NT2/D1 (cell line): Measurements from ENCODE around the gene DIP2C.

Experiments used
- DNase-seq: peaks from one replicate; pipeline ENCODE4 v3.0.0-alpha.2; 2011; ENCODE audit warnings: low read depth, low spot score
- H3K27me3 ChIP-seq: 2 replicates; pipeline ENCODE4 v1.6.0; 2011; ENCODE audit warnings: mild to moderate bottlenecking; ENCODE audit not compliant: insufficient read length, insufficient read depth
- H3K36me3 ChIP-seq: 2 replicates; pipeline ENCODE4 v1.6.1; 2011; ENCODE audit warnings: mild to moderate bottlenecking, low read length, mixed read lengths; ENCODE audit not compliant: insufficient read depth, insufficient read length
- H3K4me1 ChIP-seq: 2 replicates; pipeline ENCODE4 v1.5.1; 2011; ENCODE audit not compliant: insufficient read depth, insufficient read length
- H3K4me3 ChIP-seq: 2 replicates; pipeline ENCODE4 v1.5.1; 2011; ENCODE audit warnings: low read depth; ENCODE audit not compliant: insufficient read length
- H3K9ac ChIP-seq: 2 replicates; pipeline ENCODE4 v1.6.0; 2011; ENCODE audit warnings: low read depth; ENCODE audit not compliant: insufficient read length
- H3K9me3 ChIP-seq: 2 replicates; pipeline ENCODE4 v1.5.1; 2011; ENCODE audit warnings: mild to moderate bottlenecking, low read length; ENCODE audit not compliant: insufficient read depth
- SUZ12 ChIP-seq: IDR thresholded peaks from 2 replicates; pipeline ENCODE4 v1.6.1; 2011; ENCODE audit not compliant: insufficient read length, insufficient read depth; ENCODE audit errors: extremely low read depth
- YY1 ChIP-seq: IDR thresholded peaks from 2 replicates; pipeline ENCODE4 v1.6.1; 2011; ENCODE audit not compliant: insufficient read length, insufficient read depth
- ZNF274 ChIP-seq: IDR thresholded peaks from 2 replicates; pipeline ENCODE4 v1.6.1; 2011; ENCODE audit warnings: mild to moderate bottlenecking, low read depth, low read length

DIP2C gene

DNA sequence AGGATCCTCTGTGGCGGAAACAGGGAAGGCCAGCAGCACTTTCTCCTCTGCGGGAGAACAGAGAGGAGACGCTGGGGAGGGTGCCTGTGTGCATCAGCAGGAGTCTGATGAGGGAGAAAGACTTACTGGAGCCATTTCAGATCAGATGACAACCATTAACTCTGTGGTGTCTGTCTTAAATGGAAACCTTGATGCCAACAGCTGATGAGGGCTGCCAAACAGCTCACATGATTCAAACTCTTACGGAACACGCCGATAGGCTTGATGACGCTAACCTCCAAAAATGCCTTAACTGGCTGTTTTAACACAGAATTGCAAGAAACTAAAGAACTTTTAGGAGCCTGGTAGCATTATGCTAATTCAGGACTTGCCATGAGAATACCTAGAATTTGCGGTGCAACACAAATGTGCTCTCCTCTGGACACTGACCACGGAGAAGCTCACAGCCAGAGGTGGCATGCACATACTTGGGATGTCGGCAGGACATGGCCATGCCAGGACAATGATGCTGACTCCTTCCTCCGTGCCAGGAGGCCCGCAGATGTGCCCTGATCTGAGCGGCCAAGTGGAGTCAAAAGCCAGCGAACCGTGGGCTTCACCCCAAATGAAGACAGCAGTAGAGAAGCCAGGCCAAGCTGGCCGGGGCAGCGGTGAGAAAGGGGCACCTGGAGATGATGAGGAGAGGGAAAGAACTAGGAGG is 399.3 kb downstream of the DIP2C start:
- TF ChIP-seq SUZ12: no peak
- Histone ChIP-seq H3K36me3 (peaks cover 9% of the 10 kb centered on the region), H3K9ac (no peak overlapping the region), H3K9me3 (no peaks in the 10 kb centered on the region), H3K4me1 (no peaks in the 10 kb centered on the region), H3K27me3 (no peaks in the 10 kb centered on the region), H3K4me3 (no peak overlapping the region)
- no peak for DNase-seq

DNA sequence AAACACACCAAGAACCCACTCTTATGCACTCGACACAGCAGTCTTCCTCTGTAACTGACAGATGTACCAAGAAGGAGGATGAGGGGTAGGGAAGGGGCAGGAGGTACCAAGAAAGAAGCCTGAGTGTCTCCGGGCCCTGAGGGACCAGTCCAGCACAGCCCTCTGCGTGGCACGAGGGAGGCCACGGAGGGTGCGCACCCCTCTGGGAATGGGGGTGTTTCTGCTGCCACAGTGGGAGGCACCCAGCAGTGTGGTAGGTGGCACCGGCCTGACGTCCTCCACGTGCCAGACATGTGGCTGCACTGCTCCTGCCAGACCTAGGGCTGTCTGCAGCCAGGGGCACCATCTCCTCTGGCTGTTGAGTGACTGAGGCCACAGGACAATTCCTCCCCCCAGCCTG is 399.9 kb downstream of the DIP2C start:
- no peaks in the 10 kb centered on the region for H3K4me1 ChIP-seq
- TF ChIP-seq SUZ12 (no peak), YY1 (no peak)
- no peaks in the 10 kb centered on the region for H3K9me3 ChIP-seq
- no peaks in the 10 kb centered on the region for H3K27me3 ChIP-seq
- peaks cover 14% of the 10 kb centered on the region for H3K36me3 ChIP-seq
- no peak for DNase-seq
- no peak overlapping the region for H3K4me3 ChIP-seq
- no peak overlapping the region for H3K9ac ChIP-seq

DNA sequence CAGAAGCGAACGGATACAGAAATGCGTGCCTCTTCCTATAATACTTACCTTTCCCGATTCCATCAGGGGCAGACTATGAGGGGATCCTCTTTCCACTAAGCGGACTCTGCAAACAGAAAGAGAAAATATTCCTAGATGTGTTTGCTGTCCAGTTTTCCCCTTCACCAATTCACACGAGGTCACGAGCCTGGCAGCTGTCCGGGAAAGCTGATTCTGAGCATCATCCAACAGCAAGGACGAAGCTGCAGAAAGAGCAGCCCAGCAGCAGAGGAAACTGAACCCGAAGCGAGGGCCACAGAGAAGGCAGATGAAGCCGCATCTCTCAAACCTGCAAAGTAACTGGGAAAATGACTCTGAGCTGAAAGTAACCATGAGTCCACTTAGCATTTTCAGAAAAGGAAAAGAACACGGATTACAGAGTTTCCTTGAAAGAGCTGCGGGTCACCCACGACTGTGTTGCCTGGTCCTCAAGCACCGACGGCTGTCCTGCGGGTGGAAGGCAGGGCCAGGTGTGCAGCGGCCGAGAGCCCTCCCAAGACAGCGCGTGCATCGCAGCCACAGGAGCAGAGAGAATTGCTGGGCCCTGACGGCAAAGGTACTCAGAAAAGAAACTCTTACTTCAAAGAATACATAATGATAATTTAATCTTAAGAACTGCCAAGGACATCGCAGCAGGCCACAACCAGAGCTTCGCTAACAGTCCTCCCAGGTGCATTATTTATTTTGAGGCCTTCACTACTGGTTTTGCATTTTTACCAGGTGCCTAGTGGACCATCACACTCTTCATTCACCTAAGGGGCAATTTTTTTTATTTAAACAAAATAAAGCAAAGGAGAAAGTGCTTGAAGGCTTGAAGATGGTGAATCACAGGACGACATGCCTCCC is 400.9 kb downstream of the DIP2C start:
- Histone ChIP-seq H3K36me3 (peaks cover 22% of the 10 kb centered on the region), H3K9me3 (no peaks in the 10 kb centered on the region), H3K4me3 (no peak overlapping the region), H3K4me1 (no peaks in the 10 kb centered on the region), H3K27me3 (no peaks in the 10 kb centered on the region), H3K9ac (no peak overlapping the region)
- no peak for DNase-seq
- TF ChIP-seq SUZ12: no peak
- no peak for TF ChIP-seq YY1
- no peak for TF ChIP-seq ZNF274

DNA sequence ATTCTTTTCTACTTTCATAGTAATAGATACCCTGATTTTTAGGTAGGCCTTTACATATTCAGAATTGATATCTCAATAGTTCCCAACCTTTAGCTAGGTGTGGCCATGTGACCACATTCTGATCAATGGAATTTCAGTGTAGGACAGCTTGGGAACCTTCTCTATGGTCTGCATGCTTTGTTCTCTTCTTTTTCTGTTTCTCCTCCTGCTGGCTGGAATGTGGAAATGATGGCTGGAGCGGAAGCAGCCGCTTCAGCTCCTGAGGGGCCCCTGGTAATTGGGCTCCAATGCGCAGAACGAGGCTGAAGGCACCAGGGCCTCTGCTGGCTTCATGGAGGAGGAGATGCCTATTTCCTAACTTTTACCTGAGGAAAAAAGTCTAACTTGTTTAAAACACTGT is 401.7 kb downstream of the DIP2C start:
- H3K9me3 ChIP-seq: no peaks in the 10 kb centered on the region
- no peak overlapping the region for H3K9ac ChIP-seq
- TF ChIP-seq ZNF274: no peak
- no peak for TF ChIP-seq YY1
- TF ChIP-seq SUZ12: no peak
- H3K36me3 ChIP-seq: peaks cover 25% of the 10 kb centered on the region
- DNase-seq: peak; percentile 25
- no peaks in the 10 kb centered on the region for H3K27me3 ChIP-seq
- no peaks in the 10 kb centered on the region for H3K4me1 ChIP-seq
- no peak overlapping the region for H3K4me3 ChIP-seq

DNA sequence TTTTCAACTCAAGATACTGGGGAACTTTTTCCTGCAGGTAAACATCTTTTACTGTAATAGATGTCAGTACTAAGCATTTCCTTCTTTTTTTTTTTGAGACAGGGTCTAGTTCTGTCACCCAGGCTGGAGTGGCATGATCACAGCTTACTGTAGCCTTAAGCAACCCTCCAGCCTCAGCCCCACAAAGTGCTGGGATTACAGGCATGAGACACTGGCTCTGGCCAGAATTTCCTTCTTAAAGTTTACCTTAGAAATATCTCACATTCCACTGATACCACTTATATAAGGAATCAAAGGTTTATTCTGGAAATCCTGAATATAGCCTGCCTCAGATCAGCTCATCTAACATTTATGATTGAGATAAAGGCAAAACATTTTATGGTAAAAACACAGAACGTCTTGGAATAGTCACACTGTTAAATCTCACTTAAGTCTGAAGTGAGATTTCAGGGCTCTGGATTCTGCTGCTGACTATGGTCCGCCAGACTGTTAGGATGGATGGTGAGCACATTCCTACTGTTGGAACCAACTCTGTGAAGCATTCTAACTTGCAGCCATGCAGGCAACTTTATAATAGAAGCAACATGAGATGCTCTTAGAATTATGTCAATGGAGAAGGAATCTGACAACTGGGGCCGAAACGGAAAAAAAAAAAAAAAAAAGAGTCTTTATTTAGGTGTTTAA is 402.3 kb downstream of the DIP2C start:
- H3K4me1 ChIP-seq: no peaks in the 10 kb centered on the region
- no peaks in the 10 kb centered on the region for H3K9me3 ChIP-seq
- peaks cover 27% of the 10 kb centered on the region for H3K36me3 ChIP-seq
- no peak overlapping the region for H3K4me3 ChIP-seq
- H3K9ac ChIP-seq: no peak overlapping the region
- H3K27me3 ChIP-seq: no peaks in the 10 kb centered on the region
- no peak for DNase-seq
- TF ChIP-seq ZNF274 (no peak), SUZ12 (no peak), YY1 (no peak)

DNA sequence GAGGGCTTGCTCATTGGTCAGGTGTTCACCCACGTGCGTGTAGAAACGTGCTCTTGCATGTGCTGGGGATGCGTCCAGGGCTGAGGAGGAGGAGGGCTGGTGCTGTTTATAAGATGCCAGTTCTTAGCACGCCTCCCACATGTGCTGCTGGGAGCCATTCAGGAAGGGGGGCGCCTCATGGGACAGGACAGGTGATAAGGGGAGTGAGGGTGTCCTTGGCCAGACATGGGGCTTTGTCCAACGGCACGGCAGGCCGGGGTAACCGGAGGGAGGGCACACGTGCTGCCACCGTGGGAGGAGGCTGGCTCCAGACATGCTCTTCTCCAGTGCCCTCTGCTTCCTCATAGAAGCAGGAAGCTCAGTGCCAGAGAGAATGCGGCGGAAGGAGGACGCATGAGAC is 404.3 kb downstream of the DIP2C start:
- no peaks in the 10 kb centered on the region for H3K4me1 ChIP-seq
- H3K9ac ChIP-seq: no peak overlapping the region
- H3K9me3 ChIP-seq: no peaks in the 10 kb centered on the region
- no peak overlapping the region for H3K4me3 ChIP-seq
- H3K27me3 ChIP-seq: no peaks in the 10 kb centered on the region
- TF ChIP-seq YY1 (no peak), ZNF274 (no peak), SUZ12 (no peak)
- peaks cover 40% of the 10 kb centered on the region for H3K36me3 ChIP-seq
- DNase-seq: no peak

DNA sequence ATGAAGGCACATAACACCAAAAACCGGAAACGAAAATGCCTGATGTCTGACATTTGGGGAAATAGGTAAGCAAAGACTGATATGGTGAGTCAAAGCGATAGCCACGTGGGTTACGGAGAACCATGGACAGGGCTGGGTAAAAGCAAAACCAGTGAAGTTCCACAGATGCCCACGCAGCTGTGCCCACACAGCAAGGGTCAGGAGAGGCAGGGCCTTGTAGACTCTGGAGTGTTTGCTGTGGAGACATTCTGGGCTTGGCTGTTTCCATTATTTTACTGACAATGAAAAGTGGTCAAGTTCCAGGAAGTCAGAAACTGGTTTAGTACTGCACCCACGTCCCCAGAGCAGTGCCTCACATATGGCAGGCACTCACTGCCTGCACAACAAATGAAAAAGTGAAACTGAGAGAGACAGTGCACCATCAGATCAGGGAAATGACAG is 405.5 kb downstream of the DIP2C start:
- Histone ChIP-seq H3K9me3 (no peaks in the 10 kb centered on the region), H3K36me3 (peaks cover 36% of the 10 kb centered on the region), H3K4me1 (no peaks in the 10 kb centered on the region), H3K27me3 (no peaks in the 10 kb centered on the region), H3K9ac (no peak overlapping the region), H3K4me3 (no peak overlapping the region)
- no peak for DNase-seq
- TF ChIP-seq YY1 (no peak), SUZ12 (no peak), ZNF274 (no peak)
